ENCODE measurements around the gene TDRD3. TPM values are rescaled to one million over a fixed set of nuclear protein-coding genes. Genes with fewer than 3 reads are reported as not detected.

Gene TDRD3
- 12.0 and 14.9 TPM in 2 replicates for total RNA-seq

GRCh38 chr13:60396783-60397703 lies at the start of gene TDRD3:
Gene TDRD3 (plus strand): TSS chr13:60397220. CDS start chr13:60397365, 145 bp downstream.

Other genes with a start within 250 kb of the TDRD3 start
- gene DIAPH3, start 233.3 kb upstream of the TDRD3 start, total RNA-seq: 11.4 and 12.0 TPM in 2 replicates